ENCODE data around the gene CD22.

- TF ChIP-seq POLR2A (IDR thresholded peaks at IDR 0.05), result no peak
- TF ChIP-seq, protein P1, sequence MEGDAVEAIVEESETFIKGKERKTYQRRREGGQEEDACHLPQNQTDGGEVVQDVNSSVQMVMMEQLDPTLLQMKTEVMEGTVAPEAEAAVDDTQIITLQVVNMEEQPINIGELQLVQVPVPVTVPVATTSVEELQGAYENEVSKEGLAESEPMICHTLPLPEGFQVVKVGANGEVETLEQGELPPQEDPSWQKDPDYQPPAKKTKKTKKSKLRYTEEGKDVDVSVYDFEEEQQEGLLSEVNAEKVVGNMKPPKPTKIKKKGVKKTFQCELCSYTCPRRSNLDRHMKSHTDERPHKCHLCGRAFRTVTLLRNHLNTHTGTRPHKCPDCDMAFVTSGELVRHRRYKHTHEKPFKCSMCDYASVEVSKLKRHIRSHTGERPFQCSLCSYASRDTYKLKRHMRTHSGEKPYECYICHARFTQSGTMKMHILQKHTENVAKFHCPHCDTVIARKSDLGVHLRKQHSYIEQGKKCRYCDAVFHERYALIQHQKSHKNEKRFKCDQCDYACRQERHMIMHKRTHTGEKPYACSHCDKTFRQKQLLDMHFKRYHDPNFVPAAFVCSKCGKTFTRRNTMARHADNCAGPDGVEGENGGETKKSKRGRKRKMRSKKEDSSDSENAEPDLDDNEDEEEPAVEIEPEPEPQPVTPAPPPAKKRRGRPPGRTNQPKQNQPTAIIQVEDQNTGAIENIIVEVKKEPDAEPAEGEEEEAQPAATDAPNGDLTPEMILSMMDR (IDR thresholded peaks at IDR 0.05), result no peak
- TF ChIP-seq EP300 (IDR thresholded peaks at IDR 0.05), result no peak
These were observed 41.3 kb upstream of the CD22 start for GRCh38 chr19:35287713-35288112.

Data from ovary (tissue), 3 donors.